ENCODE data around the gene GLCE. TPM values are rescaled to one million over a fixed set of nuclear protein-coding genes. Genes with fewer than 3 reads are reported as not detected.

Gene GLCE
- total RNA-seq, 4 donors from 2014 or later: 11.6 to 20.3 (median 16.0) TPM

- no peak overlapping the region for H3K27ac ChIP-seq
- no peaks in the 10 kb centered on the region for H3K9me3 ChIP-seq
- TF ChIP-seq CTCF (IDR thresholded peaks at IDR 0.05) (no peak), POLR2A (IDR thresholded peaks at IDR 0.05) (no peak), EP300 (IDR thresholded peaks at IDR 0.05) (no peak)
- H3K36me3 ChIP-seq: no peaks in the 10 kb centered on the region
- no peak overlapping the region for H3K4me3 ChIP-seq
- H3K27me3 ChIP-seq: no peaks in the 10 kb centered on the region
- DNase-seq (ENCODE audit: low spot score in 2 of 2): no peak
- WGBS, 2 donors: 36 to 39% methylated on average over 1 of the region's 1 CpG
- H3K4me1 ChIP-seq: no peaks in the 10 kb centered on the region
Measured at GRCh38 chr15:69200832-69201745, 40.7 kb downstream of the GLCE start.

GRCh38 chr15:69206079-69206478 lies 45.6 kb downstream of the GLCE start:
- Histone ChIP-seq H3K9me3 (no peaks in the 10 kb centered on the region), H3K27ac (no peak overlapping the region), H3K27me3 (no peaks in the 10 kb centered on the region), H3K36me3 (no peaks in the 10 kb centered on the region), H3K4me3 (no peak overlapping the region), H3K4me1 (no peaks in the 10 kb centered on the region)
- DNase-seq (ENCODE audit: low spot score in 2 of 2): no peak
- TF ChIP-seq EP300 (IDR thresholded peaks at IDR 0.05) (no peak), CTCF (IDR thresholded peaks at IDR 0.05) (no peak), POLR2A (IDR thresholded peaks at IDR 0.05) (no peak)
- WGBS, 2 donors: 52 to 60% methylated on average over 1 of the region's 1 CpG

GRCh38 chr15:69209661-69210060 lies 49.2 kb downstream of the GLCE start:
- 68 to 71% methylated on average over 1 of the region's 1 CpG for WGBS, 2 donors
- no peak overlapping the region for H3K27ac ChIP-seq
- no peak for DNase-seq (ENCODE audit: low spot score in 2 of 2)
- H3K27me3 ChIP-seq: no peaks in the 10 kb centered on the region
- no peaks in the 10 kb centered on the region for H3K9me3 ChIP-seq
- H3K4me1 ChIP-seq: no peaks in the 10 kb centered on the region
- no peak for TF ChIP-seq POLR2A (IDR thresholded peaks at IDR 0.05)
- no peak for TF ChIP-seq EP300 (IDR thresholded peaks at IDR 0.05)
- TF ChIP-seq CTCF (IDR thresholded peaks at IDR 0.05): no peak
- no peak overlapping the region for H3K4me3 ChIP-seq
- peaks cover 0 to 3% (median 0%) of the 10 kb centered on the region in 3 donors for H3K36me3 ChIP-seq

- no peak for TF ChIP-seq CTCF (IDR thresholded peaks at IDR 0.05)
- H3K4me3 ChIP-seq: no peak overlapping the region
- DNase-seq (ENCODE audit: low spot score in 2 of 2): no peak
- H3K9me3 ChIP-seq: no peaks in the 10 kb centered on the region
- H3K27ac ChIP-seq: no peak overlapping the region
- H3K27me3 ChIP-seq: no peaks in the 10 kb centered on the region
- H3K36me3 ChIP-seq: peaks cover 0 to 6% (median 0%) of the 10 kb centered on the region in 3 donors
- no peaks in the 10 kb centered on the region for H3K4me1 ChIP-seq
Measured at GRCh38 chr15:69210574-69210973, 50.1 kb downstream of the GLCE start.

GRCh38 chr15:69213786-69214185 lies 53.4 kb downstream of the GLCE start:
- TF ChIP-seq EP300 (IDR thresholded peaks at IDR 0.05) (no peak), CTCF (IDR thresholded peaks at IDR 0.05) (no peak), POLR2A (IDR thresholded peaks at IDR 0.05) (no peak)
- no peak overlapping the region for H3K27ac ChIP-seq
- no peaks in the 10 kb centered on the region for H3K27me3 ChIP-seq
- WGBS, 2 donors: 55 to 70% methylated on average over 3 of the region's 3 CpGs
- H3K9me3 ChIP-seq: no peaks in the 10 kb centered on the region
- H3K4me3 ChIP-seq: no peak overlapping the region
- no peaks in the 10 kb centered on the region for H3K4me1 ChIP-seq
- peaks cover 0 to 10% (median 0%) of the 10 kb centered on the region in 3 donors for H3K36me3 ChIP-seq
- DNase-seq (ENCODE audit: low spot score in 2 of 2): no peak
